Endothelial cell of umbilical vein (primary cell): ENCODE measurements around the gene ZNF3.

Source experiments
- CTCF ChIP-seq, 2 donors: IDR thresholded peaks; 1 replicate in 1 of 2; 2 replicates in 1 of 2; pipeline ENCODE4 v1.5.1; 2011; ENCODE audit warnings: low read length in 2 of 2, mild to moderate bottlenecking in 2 of 2, moderate library complexity in 2 of 2, control low read depth in 1 of 2, inconsistent platforms in 1 of 2, low read depth in 1 of 2; ENCODE audit not compliant: insufficient read depth in 1 of 2; ENCODE audit errors: extremely low read depth in 1 of 2
- EZH2 ChIP-seq: IDR thresholded peaks from 2 replicates; pipeline ENCODE4 v1.6.1; 2012; ENCODE audit warnings: borderline replicate concordance, low read depth, mild to moderate bottlenecking, moderate library complexity, low read length, inconsistent platforms; ENCODE audit not compliant: severe bottlenecking
- FOS ChIP-seq: IDR thresholded peaks from 2 replicates; pipeline ENCODE4 v1.6.1; 2011; ENCODE audit warnings: mild to moderate bottlenecking, low read length, moderate library complexity, borderline replicate concordance; ENCODE audit not compliant: insufficient read depth
- GATA2 ChIP-seq: IDR thresholded peaks from 2 replicates; pipeline ENCODE4 v1.7.0; 2011; ENCODE audit warnings: low read depth, mild to moderate bottlenecking, moderate library complexity, mixed read lengths, low read length; ENCODE audit not compliant: insufficient read length, insufficient read depth
- JUN ChIP-seq: IDR thresholded peaks from 2 replicates; pipeline ENCODE4 v1.6.1; 2011; ENCODE audit warnings: borderline replicate concordance, low read depth; ENCODE audit not compliant: insufficient read length, insufficient read depth
- MYC ChIP-seq: IDR thresholded peaks from one replicate; pipeline ENCODE4 v1.6.1; 2011; ENCODE audit warnings: mild to moderate bottlenecking, low read depth, low read length
- POLR2A ChIP-seq: IDR thresholded peaks from 2 replicates; pipeline ENCODE4 v1.6.1; 2012; ENCODE audit warnings: low read depth, mild to moderate bottlenecking, control low read depth, low read length
- POLR2AphosphoS5 ChIP-seq: IDR thresholded peaks from 2 replicates; pipeline ENCODE4 v1.6.1; 2012; ENCODE audit warnings: low read depth, mild to moderate bottlenecking, control low read depth, low read length, moderate library complexity; ENCODE audit not compliant: insufficient read depth
- TF ChIP-seq, protein P1 (sequence below): IDR thresholded peaks from 2 replicates; pipeline ENCODE4 v1.6.1; 2011; ENCODE audit not compliant: insufficient read depth, insufficient read length

DNA sequence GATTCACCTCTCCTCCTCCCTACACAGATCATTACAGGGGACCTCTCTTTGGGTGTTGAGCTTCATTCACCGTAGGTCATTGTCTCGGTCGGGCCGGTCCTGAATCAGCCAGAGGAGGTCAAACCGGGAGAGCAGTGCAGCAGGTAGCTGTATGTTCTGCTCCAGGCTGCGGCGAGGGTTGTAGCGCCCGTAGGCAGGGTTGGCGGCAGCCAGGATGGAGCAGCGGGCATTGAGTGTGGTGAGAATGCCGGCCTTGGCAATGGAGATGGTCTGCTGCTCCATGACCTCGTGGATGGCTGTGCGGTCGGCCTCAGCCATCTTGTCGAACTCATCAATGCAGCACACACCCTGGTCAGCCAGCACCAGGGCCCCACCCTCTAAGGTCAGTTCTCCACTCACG, 14.2 kb upstream of the ZNF3 start:
- no peak for TF ChIP-seq POLR2A
- TF ChIP-seq, protein P1, sequence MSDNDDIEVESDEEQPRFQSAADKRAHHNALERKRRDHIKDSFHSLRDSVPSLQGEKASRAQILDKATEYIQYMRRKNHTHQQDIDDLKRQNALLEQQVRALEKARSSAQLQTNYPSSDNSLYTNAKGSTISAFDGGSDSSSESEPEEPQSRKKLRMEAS: no peak
- no peak for TF ChIP-seq CTCF (IDR thresholded peaks at IDR 0.05; ENCODE audit: extremely low read depth in 1 of 2, insufficient read depth in 1 of 2, low read depth in 1 of 2, low read length in 2 of 2)
- no peak for TF ChIP-seq POLR2AphosphoS5
- TF ChIP-seq FOS: no peak
- TF ChIP-seq EZH2: no peak
- no peak for TF ChIP-seq GATA2
- TF ChIP-seq JUN: no peak
- no peak for TF ChIP-seq MYC
